OCI-LY3 (cell line): Measurements from ENCODE around the gene BZW1.

ENCODE experiments used
- H2AFZ ChIP-seq: fragments of 200-600, 300-600 bp; shearing (Covaris generic); 2 replicates; pipeline ENCODE4 v1.6.0; 2014; ENCODE audit warnings: antibody characterized with exemption, low read depth, low read length
- H3K27ac ChIP-seq: fragments of 200-600, 300-600 bp; sonication (generic); 2 replicates; pipeline ENCODE4 v1.5.1; 2014; ENCODE audit warnings: mild to moderate bottlenecking, low read length, moderate library complexity, mixed read lengths
- H3K27me3 ChIP-seq: fragments of 200-600, 300-600 bp; sonication (generic); 2 replicates; pipeline ENCODE4 v1.6.1; 2014; ENCODE audit warnings: low read depth, low read length, mixed read lengths
- H3K36me3 ChIP-seq: fragments of 200-600, 300-600 bp; sonication (generic); replicated peaks from 2 replicates; pipeline ENCODE3; 2014; ENCODE audit warnings: low read depth, low read length, mixed read lengths
- H3K4me1 ChIP-seq: fragments of 300-600, 200-600 bp; sonication (generic); 2 replicates; pipeline ENCODE4 v1.6.1; 2014; ENCODE audit warnings: low read length, mixed read lengths
- H3K4me2 ChIP-seq: fragments of 200-600, 300-600 bp; sonication (generic); 2 replicates; pipeline ENCODE4 v1.6.1; 2014; ENCODE audit warnings: low read length, mixed read lengths
- H3K4me3 ChIP-seq: fragments of 300-600, 200-600 bp; sonication (generic); 2 replicates; pipeline ENCODE4 v1.5.1; 2014; ENCODE audit warnings: antibody characterized with exemption, mild to moderate bottlenecking, low read length, moderate library complexity
- H3K79me2 ChIP-seq: fragments of 300-600, 200-600 bp; shearing (Covaris generic); 2 replicates; pipeline ENCODE4 v1.6.1; 2014; ENCODE audit warnings: mild to moderate bottlenecking, low read length, mixed read lengths
- H3K9ac ChIP-seq: fragments of 300-600, 200-600 bp; shearing (Covaris generic); 2 replicates; pipeline ENCODE4 v1.6.0; 2014; ENCODE audit warnings: mild to moderate bottlenecking, low read length, moderate library complexity
- H3K9me3 ChIP-seq: fragments of 200-600, 300-600 bp; shearing (Covaris generic); 2 replicates; pipeline ENCODE4 v1.6.1; 2014; ENCODE audit warnings: low read length, mixed read lengths; ENCODE audit not compliant: insufficient read depth
- H4K20me1 ChIP-seq: fragments of 200-600, 300-600 bp; sonication (generic); 2 replicates; pipeline ENCODE4 v1.6.1; 2016; ENCODE audit warnings: low read length, mixed read lengths; ENCODE audit not compliant: insufficient read depth
- CTCF ChIP-seq: fragments of 200-600, 300-600 bp; sonication (generic); IDR thresholded peaks from 2 replicates; pipeline ENCODE4 v1.5.1; 2014; ENCODE audit warnings: antibody characterized with exemption, low read length, low read depth
- EZH2phosphoT487 ChIP-seq: fragments of 200-600 bp; shearing (Covaris generic); IDR thresholded peaks from 2 replicates; pipeline ENCODE4 v1.6.1; 2018; ENCODE audit warnings: antibody characterized with exemption, mixed run types, low read depth

BZW1 gene

GRCh38 chr2:200860092-200860795, 48.5 kb downstream of the BZW1 start:
- peaks cover 80% of the 10 kb centered on the region for H3K79me2 ChIP-seq
- H4K20me1 ChIP-seq: peaks cover 47% of the 10 kb centered on the region
- no peak for TF ChIP-seq EZH2phosphoT487
- no peak for TF ChIP-seq CTCF
- H2AFZ ChIP-seq: no peak overlapping the region
- H3K36me3 ChIP-seq: peaks cover 72% of the 10 kb centered on the region
- H3K4me2 ChIP-seq: no peak overlapping the region
- peaks cover 17% of the 10 kb centered on the region for H3K4me1 ChIP-seq
- no peaks in the 10 kb centered on the region for H3K27me3 ChIP-seq
- no peak overlapping the region for H3K9ac ChIP-seq
- no peak overlapping the region for H3K4me3 ChIP-seq
- no peaks in the 10 kb centered on the region for H3K9me3 ChIP-seq
- no peak overlapping the region for H3K27ac ChIP-seq

DNA sequence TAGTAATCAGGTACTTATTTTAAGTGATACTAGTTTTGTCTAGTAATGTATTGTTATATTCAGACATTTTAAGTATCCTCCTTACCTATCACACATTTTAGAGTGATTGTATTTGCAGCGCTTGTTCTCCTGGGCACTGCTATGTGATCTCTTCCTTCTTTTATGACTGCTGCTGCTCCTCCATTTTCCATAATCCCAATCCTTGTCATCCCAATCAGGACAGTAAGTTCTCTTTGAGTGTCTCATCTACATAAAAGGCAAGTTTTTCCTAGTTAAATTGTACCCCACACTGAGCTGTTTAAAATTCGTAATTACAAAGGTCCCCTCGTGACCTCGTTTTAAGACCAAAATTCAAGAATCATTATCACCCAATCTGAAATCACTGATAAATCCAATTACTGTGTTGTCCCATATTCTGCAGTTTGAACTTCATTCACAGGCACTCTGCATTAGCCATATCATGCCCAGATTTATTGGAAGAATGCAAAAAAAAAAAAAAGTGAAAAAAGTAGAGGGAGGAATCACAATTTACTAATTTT, 50.0 kb downstream of the BZW1 start:
- H3K9ac ChIP-seq: peak overlapping the region; percentile 32; the same call in 1 of the 2 replicates
- peaks cover 18% of the 10 kb centered on the region for H3K4me1 ChIP-seq
- H4K20me1 ChIP-seq: peaks cover 47% of the 10 kb centered on the region
- peak overlapping the region; percentile 85 for H3K4me3 ChIP-seq
- TF ChIP-seq CTCF (no peak), EZH2phosphoT487 (no peak)
- no peaks in the 10 kb centered on the region for H3K9me3 ChIP-seq
- H3K27ac ChIP-seq: no peak overlapping the region
- H2AFZ ChIP-seq: no peak overlapping the region
- H3K4me2 ChIP-seq: peak overlapping the region; percentile 70
- H3K27me3 ChIP-seq: no peaks in the 10 kb centered on the region
- peaks cover 78% of the 10 kb centered on the region for H3K79me2 ChIP-seq
- peaks cover 64% of the 10 kb centered on the region for H3K36me3 ChIP-seq

DNA sequence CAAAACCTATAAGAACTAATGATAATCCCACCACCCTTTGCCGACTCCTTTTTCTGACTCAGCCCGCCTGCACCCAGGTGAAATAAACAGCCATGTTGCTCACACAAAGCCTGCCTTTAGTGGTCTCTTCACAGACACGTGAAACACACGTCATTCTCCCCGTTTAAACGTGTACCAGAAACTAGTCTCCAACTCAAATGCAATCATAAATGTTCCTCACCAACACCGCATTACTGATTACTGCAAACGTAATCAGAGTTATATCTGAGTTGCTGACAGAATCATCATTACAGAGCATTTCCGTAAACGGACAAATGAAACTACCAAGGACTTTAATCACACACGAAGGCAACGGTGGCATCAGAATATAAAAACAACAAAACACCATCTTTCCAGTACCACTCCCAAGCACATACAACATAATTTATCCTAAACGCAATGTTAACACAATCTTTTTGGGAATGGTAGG, 50.9 kb downstream of the BZW1 start:
- Histone ChIP-seq H2AFZ (no peak overlapping the region), H3K9ac (peak overlapping the region; percentile 95), H3K79me2 (peaks cover 69% of the 10 kb centered on the region), H3K27me3 (no peaks in the 10 kb centered on the region), H3K4me2 (peak overlapping the region; percentile 70), H3K4me1 (peaks cover 18% of the 10 kb centered on the region), H3K4me3 (peak overlapping the region; percentile 85), H4K20me1 (peaks cover 42% of the 10 kb centered on the region), H3K27ac (peak overlapping the region; percentile 87), H3K36me3 (peaks cover 55% of the 10 kb centered on the region), H3K9me3 (no peaks in the 10 kb centered on the region)
- TF ChIP-seq CTCF (no peak), EZH2phosphoT487 (no peak)

- H4K20me1 ChIP-seq: peaks cover 41% of the 10 kb centered on the region
- no peak overlapping the region for H2AFZ ChIP-seq
- H3K9me3 ChIP-seq: no peaks in the 10 kb centered on the region
- H3K4me2 ChIP-seq: peak overlapping the region; percentile 70
- H3K27me3 ChIP-seq: no peaks in the 10 kb centered on the region
- H3K27ac ChIP-seq: peak overlapping the region; percentile 87
- H3K36me3 ChIP-seq: peaks cover 43% of the 10 kb centered on the region
- H3K4me3 ChIP-seq: peak overlapping the region; percentile 85
- H3K9ac ChIP-seq: peak overlapping the region; percentile 95
- H3K4me1 ChIP-seq: peaks cover 18% of the 10 kb centered on the region
- TF ChIP-seq CTCF (no peak), EZH2phosphoT487 (no peak)
- peaks cover 57% of the 10 kb centered on the region for H3K79me2 ChIP-seq
Observed at GRCh38 chr2:200863782-200864175, 52.1 kb downstream of the BZW1 start.
